DOHH2 (cell line): ENCODE results near the gene LOXHD1.

Experiments
- H3F3A ChIP-seq: fragments of 200-600 bp; sonication (generic), shearing (Covaris generic); 2 replicates; pipeline ENCODE4 v1.6.0; 2016; ENCODE audit warnings: antibody characterized with exemption, mild to moderate bottlenecking; ENCODE audit not compliant: control insufficient read depth, insufficient read depth
- H3K27ac ChIP-seq: fragments of 200-600 bp; sonication (generic); 2 replicates; pipeline ENCODE4 v1.5.1; 2014; ENCODE audit warnings: low read depth, mild to moderate bottlenecking, low read length, moderate library complexity
- H3K27me3 ChIP-seq: fragments of 200-600 bp; sonication (generic); 2 replicates; pipeline ENCODE4 v1.6.1; 2014; ENCODE audit warnings: mild to moderate bottlenecking, low read length, mixed read lengths; ENCODE audit not compliant: control insufficient read depth
- H3K36me3 ChIP-seq: fragments of 200-600 bp; sonication (generic); 2 replicates; pipeline ENCODE4 v1.6.1; 2014; ENCODE audit warnings: mild to moderate bottlenecking, low read length, moderate library complexity, mixed read lengths; ENCODE audit not compliant: control insufficient read depth
- H3K4me1 ChIP-seq: fragments of 200-600 bp; sonication (generic); 2 replicates; pipeline ENCODE4 v1.6.1; 2014; ENCODE audit warnings: mild to moderate bottlenecking, low read length, mixed read lengths; ENCODE audit not compliant: control insufficient read depth
- H3K4me2 ChIP-seq: fragments of 200-600 bp; sonication (generic); 2 replicates; pipeline ENCODE4 v1.6.0; 2014; ENCODE audit warnings: mild to moderate bottlenecking, low read length, moderate library complexity
- H3K4me3 ChIP-seq: fragments of 200-600 bp; sonication (generic); 2 replicates; pipeline ENCODE4 v1.5.1; 2014; ENCODE audit warnings: mild to moderate bottlenecking, low read length, mixed read lengths
- H3K79me2 ChIP-seq: fragments of 200-600 bp; sonication (generic); 2 replicates; pipeline ENCODE4 v1.6.1; 2014; ENCODE audit warnings: mild to moderate bottlenecking, low read length, mixed read lengths; ENCODE audit not compliant: control insufficient read depth
- H3K9me2 ChIP-seq: fragments of 200-600 bp; sonication (generic); replicated peaks from 2 replicates; pipeline ENCODE4 v1.6.1; 2014; ENCODE audit warnings: mild to moderate bottlenecking, low read length, mixed read lengths; ENCODE audit not compliant: control insufficient read depth
- H3K9me3 ChIP-seq: fragments of 200-600 bp; sonication (generic); 2 replicates; pipeline ENCODE4 v1.6.1; 2014; ENCODE audit warnings: antibody characterized with exemption, low read length, mixed read lengths; ENCODE audit not compliant: control insufficient read depth, insufficient read depth
- H4K20me1 ChIP-seq: fragments of 200-600 bp; sonication (generic); 2 replicates; pipeline ENCODE4 v1.6.0; 2014; ENCODE audit warnings: low read depth, mild to moderate bottlenecking, antibody characterized with exemption, low read length, moderate library complexity; ENCODE audit not compliant: control insufficient read depth, insufficient read depth
- CTCF ChIP-seq: fragments of 200-600 bp; sonication (generic); IDR thresholded peaks from one replicate; pipeline ENCODE4 v1.5.1; 2014; ENCODE audit warnings: antibody characterized with exemption, mild to moderate bottlenecking, low read depth, low read length; ENCODE audit not compliant: poor library complexity, severe bottlenecking
- EZH2phosphoT487 ChIP-seq: fragments of 200-600 bp; sonication (generic); IDR thresholded peaks from 2 replicates; pipeline ENCODE4 v1.6.1; 2017; ENCODE audit warnings: borderline replicate concordance, mild to moderate bottlenecking, antibody characterized with exemption, low read length, moderate library complexity, mixed read lengths

Gene LOXHD1

GRCh38 chr18:46668694-46669093 lies 11.7 kb upstream of the LOXHD1 start:
- TF ChIP-seq EZH2phosphoT487, result no peak
- no peak for TF ChIP-seq CTCF
- Histone ChIP-seq H3K4me1 (peaks cover 14% of the 10 kb centered on the region), H3F3A (no peaks in the 10 kb centered on the region)

DNA sequence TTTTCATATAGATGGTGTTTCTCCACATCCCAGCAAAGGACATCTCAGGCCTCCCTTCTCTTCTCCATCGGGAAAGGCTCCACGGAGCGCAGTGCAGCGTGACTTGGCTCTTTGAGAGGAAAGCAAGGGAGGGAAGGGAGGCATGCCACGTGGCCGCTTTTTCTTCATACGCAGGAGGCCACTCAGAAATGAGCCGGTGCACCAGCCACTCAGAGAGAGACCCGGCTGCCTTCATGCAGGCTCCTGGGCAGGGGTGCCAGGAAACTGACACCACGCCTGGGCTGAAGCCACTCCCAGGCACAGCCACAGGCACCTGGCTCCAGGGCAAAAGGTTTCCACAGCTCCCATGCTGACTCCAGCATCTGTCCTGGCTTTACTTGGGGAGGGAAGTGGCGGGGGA lies 11.1 kb upstream of the LOXHD1 start:
- H3K27me3 ChIP-seq, result no peaks in the 10 kb centered on the region

More at GRCh38 chr18:46668694-46669093, 11.7 kb upstream of the LOXHD1 start:
- no peak overlapping the region for H3K27ac ChIP-seq
- H3K9me3 ChIP-seq, result no peaks in the 10 kb centered on the region
- no peaks in the 10 kb centered on the region for H3K79me2 ChIP-seq
- H4K20me1 ChIP-seq, result no peaks in the 10 kb centered on the region
- no peaks in the 10 kb centered on the region for H3K9me2 ChIP-seq
- no peak overlapping the region for H3K4me3 ChIP-seq
- H3K4me2 ChIP-seq, result no peak overlapping the region
- H3K27me3 ChIP-seq, result no peaks in the 10 kb centered on the region
- H3K36me3 ChIP-seq, result no peaks in the 10 kb centered on the region

GRCh38 chr18:46663539-46663938 lies 6.5 kb upstream of the LOXHD1 start:
- H3K4me3 ChIP-seq, result no peak overlapping the region
- H3K4me1 ChIP-seq, result no peaks in the 10 kb centered on the region
- no peaks in the 10 kb centered on the region; the same call in 1 of the 2 replicates for H3K27me3 ChIP-seq
- H4K20me1 ChIP-seq, result no peaks in the 10 kb centered on the region
- no peak overlapping the region for H3K4me2 ChIP-seq
- no peaks in the 10 kb centered on the region for H3F3A ChIP-seq
- no peaks in the 10 kb centered on the region for H3K36me3 ChIP-seq
- H3K9me2 ChIP-seq, result no peaks in the 10 kb centered on the region
- no peaks in the 10 kb centered on the region for H3K9me3 ChIP-seq
- no peak overlapping the region for H3K27ac ChIP-seq
- no peaks in the 10 kb centered on the region for H3K79me2 ChIP-seq
- TF ChIP-seq EZH2phosphoT487 (no peak), CTCF (no peak)

More for the DNA sequence above, 11.1 kb upstream of the LOXHD1 start:
- Histone ChIP-seq H3K4me1 (peaks cover 11% of the 10 kb centered on the region), H3K79me2 (no peaks in the 10 kb centered on the region), H3K27ac (no peak overlapping the region), H3K9me3 (no peaks in the 10 kb centered on the region), H3K4me3 (no peak overlapping the region), H3K4me2 (no peak overlapping the region), H3F3A (no peaks in the 10 kb centered on the region), H4K20me1 (no peaks in the 10 kb centered on the region), H3K36me3 (no peaks in the 10 kb centered on the region), H3K9me2 (no peaks in the 10 kb centered on the region)
- TF ChIP-seq EZH2phosphoT487 (no peak), CTCF (no peak)
